GOT3 (cell line): Measurements from ENCODE around the gene ZDHHC1.

Source experiments
- DNase-seq: peaks from one replicate; lab custom pipeline; 2025; ENCODE audit warnings: mixed read lengths; lab: John Stamatoyannopoulos, UW

ZDHHC1 gene, protein sequence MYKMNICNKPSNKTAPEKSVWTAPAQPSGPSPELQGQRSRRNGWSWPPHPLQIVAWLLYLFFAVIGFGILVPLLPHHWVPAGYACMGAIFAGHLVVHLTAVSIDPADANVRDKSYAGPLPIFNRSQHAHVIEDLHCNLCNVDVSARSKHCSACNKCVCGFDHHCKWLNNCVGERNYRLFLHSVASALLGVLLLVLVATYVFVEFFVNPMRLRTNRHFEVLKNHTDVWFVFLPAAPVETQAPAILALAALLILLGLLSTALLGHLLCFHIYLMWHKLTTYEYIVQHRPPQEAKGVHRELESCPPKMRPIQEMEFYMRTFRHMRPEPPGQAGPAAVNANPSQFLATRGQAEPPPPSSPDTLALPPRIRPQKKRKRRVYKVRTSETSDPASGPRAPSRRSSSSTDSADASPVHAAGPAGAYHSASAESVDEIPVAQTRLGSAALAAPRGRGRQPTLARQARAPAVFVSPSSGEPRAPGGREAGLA

DNA sequence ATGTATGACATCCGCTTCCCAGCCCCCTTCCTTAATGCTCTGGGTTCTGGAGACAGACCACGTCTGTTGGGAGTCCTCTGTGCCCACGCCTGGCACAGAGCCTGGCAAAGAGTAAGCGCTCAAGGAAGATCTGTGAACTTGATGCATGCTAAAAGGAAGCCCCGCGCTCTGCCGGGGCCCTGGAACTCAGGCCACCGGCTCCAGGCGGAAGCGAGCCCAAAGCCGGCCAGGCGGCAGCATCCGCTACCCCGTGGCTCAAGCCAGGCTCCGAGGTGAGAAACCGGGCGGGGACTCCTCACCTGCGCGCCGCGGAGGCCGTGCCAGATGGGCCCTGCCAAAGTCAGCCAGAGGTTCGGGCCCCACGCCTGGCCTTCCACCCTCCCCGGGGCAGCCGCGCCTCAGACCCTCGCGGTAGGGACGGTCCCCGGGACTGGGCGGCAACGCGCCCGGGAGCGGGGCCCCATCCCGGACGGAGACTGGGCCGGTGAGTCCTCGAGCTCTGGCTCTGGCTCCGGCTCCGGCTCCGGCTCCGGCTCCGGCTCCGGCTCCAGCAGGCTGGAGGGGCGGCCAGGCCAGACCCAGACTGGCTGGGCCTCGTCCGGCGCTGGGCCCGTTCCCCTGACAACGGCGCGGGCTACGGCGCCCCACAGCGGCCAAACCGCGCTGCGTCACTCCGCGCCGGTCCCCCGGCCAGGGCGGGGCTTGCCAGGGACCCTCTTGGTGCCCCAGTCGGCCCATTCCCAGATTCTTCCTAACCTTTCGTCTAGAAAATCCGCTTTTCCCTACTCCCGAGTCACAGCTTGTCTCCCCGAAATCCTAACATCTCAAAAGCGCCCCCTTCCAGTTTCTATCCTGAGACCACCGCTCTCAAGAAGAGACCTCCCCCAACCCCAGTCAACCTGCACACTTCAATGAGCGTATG, at the start of gene ZDHHC1:
Gene ZDHHC1 (minus strand): TSS at position 606 of the 922 bp plus-strand sequence. CDS start 8,702 bp downstream, outside the sequence.
- DNase-seq, result peak; percentile 45

DNA sequence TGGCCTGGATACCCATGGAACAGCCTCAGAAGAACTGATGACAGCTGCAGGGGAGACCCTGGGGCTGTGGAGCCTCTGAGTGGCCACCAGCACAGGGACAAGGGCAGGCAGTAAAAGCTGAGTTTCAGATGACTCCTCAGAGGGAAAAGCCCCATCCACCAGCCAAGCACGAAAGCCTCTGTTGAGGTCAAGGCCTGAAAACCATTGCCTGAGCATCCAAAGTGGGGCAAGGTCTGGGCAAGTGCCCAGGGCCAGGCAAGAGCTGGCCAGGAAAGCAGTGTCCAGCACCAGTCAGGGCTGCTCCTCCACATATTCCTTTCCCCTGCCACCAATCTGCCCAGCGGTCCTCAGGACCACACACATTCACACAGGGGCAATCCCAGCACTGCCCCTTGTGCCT, 48.3 kb upstream of the ZDHHC1 start:
- no peak for DNase-seq

DNA sequence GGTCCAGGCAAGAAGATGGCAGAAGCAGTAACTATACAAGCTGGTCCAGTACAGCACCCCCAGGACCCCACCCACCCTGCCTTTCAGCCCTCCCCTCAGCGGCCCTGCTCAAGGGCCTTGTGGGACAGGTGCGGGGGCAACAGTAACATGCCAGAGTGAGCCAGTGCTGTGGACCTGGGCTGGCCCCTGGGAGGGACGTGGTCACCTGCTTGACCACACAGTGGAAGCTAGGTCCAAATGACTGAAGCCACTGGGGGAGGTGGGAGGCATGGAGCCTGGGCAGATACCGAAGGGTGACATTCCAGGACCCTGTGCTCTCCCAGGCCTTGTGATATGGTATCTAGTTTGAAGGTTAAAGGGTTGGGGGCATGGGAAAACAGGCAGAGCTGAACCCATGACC, 47.4 kb upstream of the ZDHHC1 start:
- no peak for DNase-seq

DNA sequence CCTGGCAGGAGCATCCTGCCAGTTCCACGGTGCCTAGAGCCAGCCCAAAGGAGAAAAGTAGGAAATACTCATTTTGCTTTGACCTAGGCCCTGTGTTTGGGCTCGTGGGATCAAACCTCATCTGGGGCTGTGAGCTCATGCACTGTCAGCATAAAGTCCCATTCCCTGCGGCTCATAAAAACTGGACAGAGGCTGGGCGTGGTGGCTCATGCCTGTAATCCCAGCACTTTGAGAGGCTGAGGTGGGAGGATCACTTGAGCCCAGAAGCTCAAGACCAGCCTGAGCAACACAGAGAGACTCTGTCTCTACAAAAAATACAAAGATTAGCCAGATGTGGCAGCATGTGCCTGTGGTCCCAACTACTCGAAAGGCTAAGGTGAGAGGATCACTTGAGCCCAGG, 46.8 kb upstream of the ZDHHC1 start:
- no peak for DNase-seq

DNA sequence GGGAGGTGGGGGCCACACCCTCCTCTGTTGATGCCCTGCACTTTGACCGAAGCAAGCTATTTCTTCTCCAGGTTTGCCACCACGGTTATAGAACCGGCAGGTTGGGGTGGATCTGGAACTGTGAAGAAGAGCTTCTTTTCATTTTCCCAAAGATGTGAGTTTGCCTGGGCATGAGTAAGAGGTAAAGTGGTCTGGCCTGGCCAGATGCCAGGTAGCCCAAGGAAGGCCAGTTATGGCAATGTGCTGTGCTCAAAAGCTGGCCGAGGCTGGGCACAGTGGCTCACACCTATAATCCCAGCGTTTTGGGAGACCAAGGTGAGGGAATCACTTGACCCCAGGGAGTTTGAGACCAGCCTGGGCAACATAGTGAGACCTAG, 46.0 kb upstream of the ZDHHC1 start:
- no peak for DNase-seq

DNA sequence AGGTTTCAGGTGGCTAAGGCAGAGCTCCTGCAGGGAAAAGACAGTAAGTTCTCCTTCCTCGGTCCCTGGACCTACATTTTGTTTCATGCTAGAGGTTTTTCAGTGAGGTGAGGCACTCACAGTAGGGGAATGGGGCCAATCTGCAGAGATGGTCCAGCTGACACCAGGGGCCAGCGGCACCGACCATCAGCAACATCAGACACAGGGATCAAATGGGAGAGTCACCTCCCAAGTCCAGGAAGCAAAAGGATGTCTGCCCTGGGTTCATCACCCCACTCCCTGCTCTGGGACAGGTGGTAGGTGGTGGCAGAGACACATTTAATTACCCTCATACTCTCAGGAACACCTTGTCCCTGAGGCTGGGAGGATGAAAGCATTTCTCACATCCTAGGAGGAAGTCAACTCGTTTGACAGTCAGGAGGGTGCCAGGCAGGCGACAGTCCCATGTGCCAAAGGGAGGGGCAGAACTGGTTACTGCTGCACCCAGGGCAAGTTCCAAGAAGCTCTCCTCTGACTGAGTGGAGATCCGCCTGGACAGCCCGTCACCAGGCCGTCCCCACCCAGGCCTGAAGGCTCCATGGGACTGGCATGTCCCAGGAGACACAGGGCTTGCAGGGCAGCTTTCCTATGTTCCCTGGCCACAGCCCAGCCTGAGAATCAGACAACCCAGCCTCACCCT, 45.5 kb upstream of the ZDHHC1 start:
- DNase-seq, result no peak

DNA sequence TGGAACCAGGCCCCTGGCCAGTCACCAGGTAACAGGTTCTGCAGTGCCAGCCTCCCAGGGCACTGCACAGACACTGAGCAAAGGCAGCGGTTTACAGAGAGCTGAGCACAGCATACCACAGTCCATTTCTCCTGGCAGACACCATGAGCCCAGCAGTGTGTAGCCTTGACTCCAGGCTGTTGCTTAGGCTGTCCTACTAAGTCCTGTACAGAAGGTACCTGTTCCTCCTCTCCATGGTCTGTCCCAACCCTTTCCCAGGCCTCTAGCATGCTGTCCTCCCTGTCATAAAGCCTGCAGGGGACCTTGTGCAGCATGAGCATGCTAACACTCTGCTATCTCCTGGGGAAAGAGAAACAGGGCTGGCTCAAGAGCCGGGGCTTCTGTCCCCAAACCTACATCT, 44.7 kb upstream of the ZDHHC1 start:
- no peak for DNase-seq

DNA sequence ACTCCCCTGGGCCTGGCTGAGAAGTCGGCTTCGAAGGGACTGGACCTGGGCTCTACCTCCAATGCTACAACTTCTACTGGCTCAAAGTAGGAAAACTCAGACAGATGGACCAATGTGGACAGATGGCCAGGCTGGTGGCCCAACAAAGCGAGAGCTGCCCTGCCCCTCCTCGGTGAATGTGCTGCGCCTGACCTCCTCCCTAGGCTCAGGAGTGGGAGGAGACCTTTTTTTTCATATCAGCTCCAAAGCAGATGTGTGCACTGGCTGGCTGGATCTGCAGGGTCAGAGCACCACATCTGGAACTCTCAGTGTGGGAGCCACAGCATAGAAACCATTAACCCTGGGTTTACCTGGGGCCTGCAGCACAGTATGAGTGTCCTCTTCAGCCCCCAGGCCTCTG, 43.9 kb upstream of the ZDHHC1 start:
- DNase-seq, result no peak

DNA sequence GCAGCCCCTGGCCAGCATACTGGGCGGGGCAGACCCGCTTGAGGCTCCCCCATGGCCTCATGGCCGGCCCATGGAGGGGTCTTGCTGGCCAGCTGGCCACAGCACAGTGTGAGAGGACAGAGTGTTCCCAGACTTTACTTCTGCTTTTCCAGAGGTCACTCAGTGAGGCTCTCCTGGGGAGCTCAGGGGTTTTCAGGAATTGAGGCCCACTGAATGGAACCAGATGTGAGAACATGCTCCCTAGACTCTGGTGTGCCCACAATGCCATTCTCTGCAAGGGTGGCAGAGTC, 43.5 kb upstream of the ZDHHC1 start:
- no peak for DNase-seq

DNA sequence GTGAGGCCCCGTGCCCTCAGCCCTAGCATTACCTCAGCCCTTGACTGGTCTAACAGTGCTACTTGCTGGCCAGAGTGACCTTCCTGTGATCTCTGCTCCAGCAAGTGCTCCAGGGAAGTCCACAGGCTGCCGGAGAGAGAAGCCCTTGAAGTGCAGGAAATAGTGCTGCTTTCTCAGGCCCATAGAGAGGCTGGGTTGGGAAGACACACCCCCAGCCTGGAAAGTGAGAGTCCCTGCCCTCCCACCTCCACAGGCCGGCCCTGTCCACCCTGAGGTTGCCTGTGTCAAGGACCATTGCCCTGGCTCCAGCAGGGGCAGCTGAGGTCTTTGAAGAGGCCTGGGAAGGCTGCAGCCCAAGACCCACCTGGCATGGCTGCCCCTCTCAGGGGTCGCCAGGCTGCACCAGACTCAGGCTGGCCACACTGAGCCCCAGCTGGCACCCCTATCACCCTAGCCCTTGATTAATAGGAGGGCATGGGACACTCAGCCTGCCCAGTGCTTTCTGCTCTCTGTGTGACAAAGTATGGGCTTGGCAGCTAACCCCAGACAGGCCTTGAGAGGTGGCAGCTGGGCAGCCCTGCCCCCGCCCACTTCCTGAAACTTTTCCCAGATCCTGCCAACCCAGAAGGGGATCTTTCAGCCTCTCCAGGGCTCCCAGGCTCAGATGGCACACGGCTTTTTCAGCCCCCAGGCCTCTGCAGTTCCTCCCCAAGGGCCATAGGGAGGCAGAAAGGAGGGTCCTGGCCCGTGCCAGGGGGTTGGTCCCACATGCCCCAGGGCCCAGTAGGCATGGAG, 43.0 kb upstream of the ZDHHC1 start:
- no peak for DNase-seq

DNA sequence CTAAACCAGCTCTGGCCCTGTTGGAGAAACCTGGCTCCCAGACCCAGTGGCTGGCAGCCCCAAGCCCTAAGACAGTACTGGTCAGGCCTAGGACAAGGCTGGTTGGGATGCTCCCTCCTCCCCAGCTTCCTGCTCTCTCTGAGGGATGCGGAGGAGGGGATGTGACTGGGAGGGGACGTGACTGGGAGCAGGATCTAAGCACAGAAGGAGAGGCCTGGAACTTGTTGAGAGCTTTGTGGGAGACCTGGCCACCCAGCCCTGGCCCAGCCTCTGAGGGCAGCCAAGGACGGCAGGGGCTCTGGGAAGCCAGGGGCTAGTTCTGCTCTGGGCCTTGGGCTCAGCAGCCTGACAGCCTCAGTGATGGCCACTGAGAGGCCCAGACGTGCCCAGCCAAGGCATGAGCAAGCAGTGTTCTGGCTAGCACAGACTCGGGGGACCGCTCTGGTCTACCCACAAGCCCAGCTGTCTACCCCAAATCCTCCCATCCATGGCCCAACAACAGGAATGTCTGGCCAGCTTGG, 41.9 kb upstream of the ZDHHC1 start:
- no peak for DNase-seq

DNA sequence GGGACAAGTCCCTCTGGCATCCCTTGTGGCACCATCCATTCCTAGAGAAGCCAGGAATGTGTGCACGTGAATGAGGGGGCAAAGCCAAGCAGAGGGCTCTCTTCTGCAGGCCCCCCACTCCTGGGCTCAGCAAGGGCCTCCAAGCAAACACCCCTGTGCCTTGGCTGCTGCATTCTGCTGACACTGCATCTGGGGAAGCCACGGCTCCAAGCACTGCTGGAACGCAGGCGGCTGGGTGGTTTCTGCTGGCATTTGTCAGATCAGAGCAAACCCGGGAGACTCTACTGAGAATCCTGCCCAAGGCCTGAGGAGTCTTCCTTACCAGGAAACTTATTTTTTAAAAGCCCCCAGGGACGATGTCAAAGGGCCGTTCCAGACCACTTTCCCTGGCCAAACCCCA, 41.3 kb upstream of the ZDHHC1 start:
- DNase-seq, result no peak

DNA sequence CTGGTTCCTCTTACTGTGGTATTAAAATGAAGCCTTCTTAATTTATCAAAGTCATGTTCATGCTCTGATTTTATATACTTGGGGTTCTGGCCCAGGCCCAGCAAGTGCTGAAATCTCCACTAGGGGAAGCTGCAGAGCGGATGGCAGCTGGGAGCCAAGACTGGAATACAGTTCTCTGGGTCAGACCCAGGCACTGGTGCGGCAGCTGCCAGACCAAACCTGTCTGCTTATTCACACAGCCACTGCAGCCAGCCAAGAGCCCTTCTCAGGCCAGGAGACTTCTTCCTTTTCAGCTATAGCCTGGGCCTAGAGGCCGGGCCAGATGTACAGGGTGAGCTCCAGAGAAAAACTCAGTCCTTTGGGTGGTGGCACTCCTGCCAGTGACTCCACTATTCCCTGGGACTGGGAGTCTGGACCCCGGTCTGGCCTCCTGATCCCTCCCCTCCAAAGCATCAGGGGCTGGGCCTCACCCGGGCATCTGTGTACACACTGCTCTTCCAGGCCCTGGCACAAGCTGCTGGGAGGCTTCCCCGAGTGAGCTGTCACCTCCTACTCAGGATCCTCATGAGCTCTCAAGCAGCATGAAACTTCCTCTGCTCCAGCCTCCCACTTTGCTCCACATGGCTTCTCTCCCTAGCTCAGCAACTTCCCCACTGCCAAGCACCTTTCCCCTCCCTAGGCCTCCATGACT, 40.3 kb upstream of the ZDHHC1 start:
- DNase-seq, result no peak

DNA sequence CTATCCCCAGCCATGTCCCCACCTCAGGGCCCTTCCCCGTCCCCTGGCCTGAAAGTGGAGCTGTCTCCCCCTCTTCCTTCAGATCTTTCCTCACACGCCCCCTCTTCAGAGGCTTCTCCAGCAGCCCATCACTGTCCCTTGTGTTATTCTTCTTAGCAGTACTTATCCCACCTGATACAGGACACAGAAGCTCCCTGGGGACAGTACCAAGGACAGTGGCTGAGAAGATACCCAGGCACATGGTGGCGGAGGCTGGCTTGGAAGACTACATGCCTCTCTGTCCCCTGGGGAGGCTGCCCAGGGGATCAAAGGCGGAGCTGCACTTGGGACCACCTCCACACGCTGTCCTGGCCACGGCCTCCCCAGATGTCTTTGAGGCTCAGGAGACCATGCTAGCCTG, 38.6 kb upstream of the ZDHHC1 start:
- no peak for DNase-seq

DNA sequence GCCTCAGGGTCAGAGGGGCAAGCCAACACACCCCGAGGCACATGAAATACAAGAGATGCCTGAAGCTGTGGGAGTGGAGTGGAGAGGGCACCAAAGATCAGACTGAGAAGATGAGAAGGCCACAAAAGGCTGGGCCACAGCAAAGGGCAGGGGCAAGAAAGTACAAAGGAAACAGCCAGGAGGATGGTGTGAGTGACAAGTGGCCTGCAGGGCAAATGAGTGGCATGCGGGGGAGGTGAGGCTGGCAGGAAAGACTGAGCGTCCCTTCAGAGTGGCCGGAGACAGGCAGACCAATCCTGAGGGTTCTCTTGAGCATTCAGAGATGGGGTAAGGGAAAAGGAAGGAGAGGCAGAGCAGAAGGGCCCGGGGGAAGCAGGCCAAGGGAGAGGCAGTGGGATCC, 37.8 kb upstream of the ZDHHC1 start:
- no peak for DNase-seq

DNA sequence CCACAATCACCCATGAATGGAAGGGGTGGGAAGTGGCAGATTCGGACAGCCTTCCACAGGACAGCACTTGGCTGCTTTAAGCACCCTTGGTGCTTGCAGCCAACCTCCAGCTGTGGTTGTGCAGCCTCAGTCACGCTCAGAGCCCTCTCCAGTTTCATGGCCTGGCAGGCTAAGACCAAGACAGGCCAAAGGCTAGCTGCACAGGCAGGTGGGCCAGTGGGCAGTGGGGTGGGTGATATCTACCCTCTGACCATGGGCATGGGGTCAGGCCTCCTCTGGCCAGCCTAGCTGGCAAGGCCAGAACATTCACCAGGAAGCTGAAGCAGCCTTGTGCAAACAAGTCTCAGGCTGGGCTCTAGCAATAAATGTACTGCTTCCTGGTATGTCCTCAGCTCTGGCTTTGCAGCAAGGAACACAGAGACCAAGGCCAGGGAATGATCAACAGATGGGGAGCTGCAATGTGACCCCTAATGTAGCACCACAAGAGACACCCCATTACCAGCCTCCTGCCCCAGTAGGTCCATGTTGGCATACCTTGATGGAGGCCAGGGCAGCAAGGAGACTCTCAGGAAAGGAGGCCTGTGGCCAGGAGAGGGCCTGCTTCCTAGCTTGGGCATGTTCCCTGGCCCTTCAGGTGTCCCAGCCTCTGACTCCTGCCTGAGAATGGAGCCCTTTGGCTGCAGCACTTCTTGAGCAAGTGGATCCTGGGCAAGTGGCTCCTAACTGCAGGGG, 35.6 kb upstream of the ZDHHC1 start:
- no peak for DNase-seq

DNA sequence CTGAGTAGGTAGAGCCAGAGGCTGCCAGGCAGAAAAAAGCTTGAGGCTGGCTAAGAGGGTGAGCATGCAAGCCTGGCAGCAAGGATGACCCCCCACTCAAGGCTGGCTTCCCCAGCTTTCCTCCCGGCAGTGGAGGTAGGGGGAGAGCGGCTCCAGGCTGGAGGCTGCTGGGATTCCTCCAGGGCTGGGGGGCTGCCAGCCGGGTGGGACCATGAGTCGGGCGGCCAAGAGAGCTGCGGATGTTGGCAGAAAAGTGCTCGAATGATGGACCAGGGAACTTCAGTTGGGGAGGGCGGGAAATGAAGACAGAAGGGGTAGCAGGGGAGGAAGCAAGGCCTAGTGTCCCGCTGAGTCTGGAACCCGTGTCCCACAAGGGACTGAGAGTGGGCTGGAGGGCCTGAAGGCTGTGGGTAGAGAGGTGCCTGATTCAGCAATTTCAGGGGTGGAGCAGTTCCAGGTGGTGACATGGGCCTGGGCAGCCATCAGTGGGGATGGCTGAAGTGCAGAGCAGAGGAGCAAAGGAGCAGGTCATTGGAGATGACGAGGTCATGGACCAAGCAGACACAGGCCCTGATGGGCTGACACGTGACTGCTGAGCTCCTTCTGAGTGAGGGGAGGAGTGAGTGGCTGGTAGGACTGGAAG, 34.9 kb upstream of the ZDHHC1 start:
- DNase-seq, result no peak

DNA sequence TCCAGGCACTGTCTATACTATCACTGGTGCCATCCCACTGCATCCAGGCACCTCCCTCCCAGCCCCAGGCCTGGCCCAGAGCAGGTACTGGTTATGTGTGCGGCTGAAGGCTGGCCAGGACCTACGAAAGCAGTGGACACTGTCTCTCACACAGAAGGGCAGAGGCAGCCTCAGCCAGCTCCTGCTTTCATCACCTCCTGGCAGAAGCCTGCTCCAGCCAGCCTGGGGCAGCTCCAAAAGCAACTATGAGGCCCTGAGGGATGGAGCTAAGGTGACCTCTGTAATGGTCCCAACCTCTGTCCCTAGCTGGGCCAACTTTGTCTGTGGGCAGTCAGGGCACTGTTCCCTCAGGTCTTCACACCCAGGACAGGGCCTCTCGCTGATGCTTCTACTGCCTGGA, 33.5 kb upstream of the ZDHHC1 start:
- DNase-seq, result no peak

DNA sequence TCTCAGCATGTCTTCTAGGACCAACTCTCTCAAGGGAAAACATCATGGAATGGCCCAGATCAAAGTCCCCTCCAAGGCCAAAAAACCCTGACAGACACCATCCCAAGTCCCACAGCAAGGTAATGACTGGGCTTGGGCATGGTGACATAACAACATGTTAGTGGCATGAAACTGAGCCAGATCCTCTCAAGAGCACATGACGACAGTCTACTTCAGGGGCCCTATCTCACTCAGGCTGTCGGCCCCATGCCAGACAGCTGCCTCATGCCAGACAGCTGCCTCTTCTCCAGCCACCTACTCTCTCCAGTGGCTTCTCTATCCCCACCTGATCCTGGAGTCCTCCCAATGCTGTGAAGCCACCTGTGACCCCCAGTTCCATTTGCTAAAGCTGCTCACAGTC, 33.1 kb upstream of the ZDHHC1 start:
- DNase-seq, result no peak

DNA sequence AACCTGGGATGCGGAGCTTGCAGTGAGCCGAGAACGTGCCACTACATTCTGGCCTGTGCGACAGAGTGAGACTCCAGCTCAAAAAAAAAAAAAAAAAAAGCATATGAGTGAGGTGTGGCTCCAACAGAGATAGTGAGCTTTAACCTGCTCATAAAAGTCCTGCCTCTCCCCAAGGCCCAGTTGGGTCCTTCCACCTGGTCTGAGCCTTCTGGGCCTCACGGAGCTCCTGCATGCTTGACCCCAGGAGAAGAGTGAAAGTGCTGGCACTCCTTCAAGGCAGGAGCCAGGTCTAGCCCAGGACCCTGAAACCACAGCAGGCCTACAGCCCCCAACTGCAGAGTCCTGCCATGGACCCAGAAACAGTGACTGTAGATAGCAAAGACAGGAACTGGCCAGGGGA, 32.3 kb upstream of the ZDHHC1 start:
- no peak for DNase-seq
